ENCODE results near the gene DCANP1.

The DCANP1 gene

GRCh38 chr5:135457424-135458071, 10.4 kb upstream of the DCANP1 start:
- DNase-seq (ENCODE audit: low read depth in 2 of 2): peak; percentile 45 to 56

- peak in 1 of 2 donors; percentile 12 for DNase-seq (ENCODE audit: low read depth in 2 of 2)
Observed at GRCh38 chr5:135456238-135457099, 9.3 kb upstream of the DCANP1 start.

GRCh38 chr5:135455876-135456237, 8.7 kb upstream of the DCANP1 start:
- no peak for DNase-seq (ENCODE audit: low read depth in 2 of 2)

GRCh38 chr5:135454946-135455345, 7.8 kb upstream of the DCANP1 start:
- no peak for DNase-seq (ENCODE audit: low read depth in 2 of 2)

- DNase-seq (ENCODE audit: low read depth in 2 of 2): no peak
Observed at GRCh38 chr5:135453613-135454012, 6.5 kb upstream of the DCANP1 start.

- no peak for DNase-seq (ENCODE audit: low read depth in 2 of 2)
Observed at GRCh38 chr5:135452321-135453030, 5.3 kb upstream of the DCANP1 start, which contains the start of gene TIFAB. Gene TIFAB (minus strand): TSS chr5:135452351. CDS start chr5:135449939, 2,412 bp downstream.

- no peak for DNase-seq (ENCODE audit: low read depth in 2 of 2)
Observed at GRCh38 chr5:135451581-135452320, 4.6 kb upstream of the DCANP1 start.

GRCh38 chr5:135450952-135451351, 3.8 kb upstream of the DCANP1 start:
- no peak for DNase-seq (ENCODE audit: low read depth in 2 of 2)

GRCh38 chr5:135450336-135450735, 3.2 kb upstream of the DCANP1 start:
- no peak for DNase-seq (ENCODE audit: low read depth in 2 of 2)

GRCh38 chr5:135449644-135450043, 2.5 kb upstream of the DCANP1 start:
- DNase-seq (ENCODE audit: low read depth in 2 of 2): no peak

- no peak for DNase-seq (ENCODE audit: low read depth in 2 of 2)
Observed at GRCh38 chr5:135448791-135449507, 1.8 kb upstream of the DCANP1 start.

- DNase-seq (ENCODE audit: low read depth in 2 of 2): no peak
Observed at GRCh38 chr5:135448071-135448739, 1.1 kb upstream of the DCANP1 start.

- no peak for DNase-seq (ENCODE audit: low read depth in 2 of 2)
Observed at GRCh38 chr5:135446615-135447014, 533 bp downstream of the DCANP1 start.

GRCh38 chr5:135446206-135446605, 942 bp downstream of the DCANP1 start:
- no peak for DNase-seq (ENCODE audit: low read depth in 2 of 2)

- DNase-seq (ENCODE audit: low read depth in 2 of 2): no peak
Observed at GRCh38 chr5:135445306-135445985, 1.7 kb downstream of the DCANP1 start.

GRCh38 chr5:135444881-135445280, 2.3 kb downstream of the DCANP1 start:
- no peak for DNase-seq (ENCODE audit: low read depth in 2 of 2)

- DNase-seq (ENCODE audit: low read depth in 2 of 2): no peak
Observed at GRCh38 chr5:135444360-135444759, 2.8 kb downstream of the DCANP1 start.

- DNase-seq (ENCODE audit: low read depth in 2 of 2): no peak
Observed at GRCh38 chr5:135443161-135443960, 3.8 kb downstream of the DCANP1 start.

Data from stimulated activated CD4-positive, alpha-beta T cell treated with anti-CD3 and anti-CD28 coated beads, Interleukin-15, amount 100 ng/mL, for 48 hours (primary cell).